A549 (cell line): ENCODE data around the gene CLCNKA.

Experiments used
- CTCF ChIP-seq: fragments of >200 bp; sonication (Bioruptor Twin); formaldehyde crosslinking; IDR thresholded peaks from 3 replicates; pipeline ENCODE4 v1.5.1; 2016
- ELK1 ChIP-seq: fragments of 150-350 bp; IDR thresholded peaks from 2 replicates; pipeline ENCODE4 v1.6.1; 2014; ENCODE audit warnings: low read depth, mild to moderate bottlenecking, low read length
- REST ChIP-seq: fragments of 200-600 bp; sonication (generic); IDR thresholded peaks from 2 replicates; pipeline ENCODE4 v1.6.1; 2016; ENCODE audit warnings: antibody characterized with exemption, mild to moderate bottlenecking, moderate library complexity

- TF ChIP-seq REST (no peak), ELK1 (no peak), CTCF (no peak)
Measured at GRCh38 chr1:15998929-15999328, 22.9 kb upstream of the CLCNKA start.
